ENCODE results near the gene ESPNL.

- TF ChIP-seq MYC (IDR thresholded peaks at IDR 0.05; ENCODE audit: low read depth, low read length), result no peak
- no peak for TF ChIP-seq POLR2A (IDR thresholded peaks at IDR 0.05; ENCODE audit: extremely low read depth, insufficient read length)
- no peak for TF ChIP-seq CTCF (IDR thresholded peaks at IDR 0.05; ENCODE audit: low read depth, low read length)
Observed at GRCh38 chr2:238092486-238093035, 7.6 kb upstream of the ESPNL start.
